ENCODE data around the gene WFDC2.

The WFDC2 gene

DNA sequence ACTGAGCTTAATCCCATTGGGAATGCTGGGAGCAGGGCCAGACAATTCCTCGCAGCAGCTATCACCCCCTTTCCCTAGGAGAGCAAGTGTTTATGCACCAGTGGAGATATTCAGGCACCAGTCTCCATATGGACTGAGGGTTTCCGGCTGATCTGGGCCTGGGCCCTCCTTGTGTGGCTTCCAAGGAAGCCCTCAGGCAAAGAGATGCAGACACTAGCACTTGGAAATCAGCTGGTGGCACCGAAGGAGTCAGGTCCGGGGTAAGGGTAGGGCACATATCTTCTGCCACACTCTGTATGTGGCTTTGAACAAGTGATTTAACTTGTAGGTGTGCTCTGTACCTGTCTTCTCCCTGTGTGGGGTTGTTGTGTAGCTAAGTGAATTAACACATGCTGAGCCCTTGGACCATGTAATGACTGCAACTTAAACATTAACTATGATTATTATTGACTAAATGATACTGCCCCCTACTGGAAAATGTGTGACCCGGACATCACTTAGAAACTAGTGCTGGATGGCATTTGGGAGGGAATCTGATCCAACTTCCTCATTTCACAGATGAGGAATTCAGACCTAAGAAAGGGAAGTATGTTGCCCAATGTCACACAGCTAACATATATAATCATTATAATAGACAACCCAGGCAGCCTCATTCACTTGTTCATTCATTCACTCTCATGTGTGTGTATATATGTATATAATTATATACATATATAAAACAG, 19.3 kb upstream of the WFDC2 start:
- Histone ChIP-seq H3F3A (ENCODE audit: insufficient read depth, low read length) (no peaks in the 10 kb centered on the region), H3K27me3 (replicated peaks; ENCODE audit: insufficient read depth, low read length) (no peaks in the 10 kb centered on the region), H3K4me3 (ENCODE audit: low read length) (no peak overlapping the region), H3K4me2 (ENCODE audit: low read depth, low read length) (no peak overlapping the region), H3K9me3 (replicated peaks; ENCODE audit: insufficient read depth, low read length) (no peaks in the 10 kb centered on the region), H3K4me1 (ENCODE audit: low read length) (peaks cover 18% of the 10 kb centered on the region), H2AFZ (ENCODE audit: low read length) (no peak overlapping the region), H4K20me1 (ENCODE audit: insufficient read depth, low read length) (no peaks in the 10 kb centered on the region), H3K9me2 (replicated peaks; ENCODE audit: insufficient read depth, low read length) (no peaks in the 10 kb centered on the region), H3K27ac (ENCODE audit: low read length) (no peak overlapping the region), H3K79me2 (ENCODE audit: low read length) (no peaks in the 10 kb centered on the region), H3K36me3 (replicated peaks; ENCODE audit: insufficient read depth, low read length) (no peaks in the 10 kb centered on the region), H3K9ac (ENCODE audit: low read length) (no peak overlapping the region)
- DNase-seq: peak; percentile 44
- TF ChIP-seq, protein P1, sequence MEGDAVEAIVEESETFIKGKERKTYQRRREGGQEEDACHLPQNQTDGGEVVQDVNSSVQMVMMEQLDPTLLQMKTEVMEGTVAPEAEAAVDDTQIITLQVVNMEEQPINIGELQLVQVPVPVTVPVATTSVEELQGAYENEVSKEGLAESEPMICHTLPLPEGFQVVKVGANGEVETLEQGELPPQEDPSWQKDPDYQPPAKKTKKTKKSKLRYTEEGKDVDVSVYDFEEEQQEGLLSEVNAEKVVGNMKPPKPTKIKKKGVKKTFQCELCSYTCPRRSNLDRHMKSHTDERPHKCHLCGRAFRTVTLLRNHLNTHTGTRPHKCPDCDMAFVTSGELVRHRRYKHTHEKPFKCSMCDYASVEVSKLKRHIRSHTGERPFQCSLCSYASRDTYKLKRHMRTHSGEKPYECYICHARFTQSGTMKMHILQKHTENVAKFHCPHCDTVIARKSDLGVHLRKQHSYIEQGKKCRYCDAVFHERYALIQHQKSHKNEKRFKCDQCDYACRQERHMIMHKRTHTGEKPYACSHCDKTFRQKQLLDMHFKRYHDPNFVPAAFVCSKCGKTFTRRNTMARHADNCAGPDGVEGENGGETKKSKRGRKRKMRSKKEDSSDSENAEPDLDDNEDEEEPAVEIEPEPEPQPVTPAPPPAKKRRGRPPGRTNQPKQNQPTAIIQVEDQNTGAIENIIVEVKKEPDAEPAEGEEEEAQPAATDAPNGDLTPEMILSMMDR (IDR thresholded peaks at IDR 0.05; ENCODE audit: low read length): peak; percentile 78
- no peak for TF ChIP-seq EZH2 (optimal IDR thresholded peaks at IDR 0.05; ENCODE audit: low read depth, low read length)
- TF ChIP-seq EZH2phosphoT487 (IDR thresholded peaks at IDR 0.05; ENCODE audit: low read length): no peak

DNA sequence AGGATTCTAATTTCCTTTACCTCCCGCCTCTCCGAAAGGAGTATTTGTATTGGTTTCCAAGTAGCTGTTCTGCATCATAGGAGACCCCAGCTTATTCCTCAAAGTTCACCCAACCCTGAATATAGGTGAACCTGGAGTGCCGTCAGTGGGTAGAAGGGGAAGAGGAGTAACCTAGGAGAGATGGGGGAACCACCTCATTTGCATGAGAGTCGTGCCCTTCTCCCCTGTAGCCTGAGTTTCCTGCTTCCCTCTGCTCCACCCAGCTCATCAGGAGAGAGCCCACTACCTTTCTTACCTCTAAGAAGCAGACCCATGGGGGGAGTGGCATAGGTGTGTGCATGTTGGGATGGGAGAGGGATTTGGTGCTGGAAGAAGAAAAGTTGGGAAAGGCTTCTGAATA, 17.3 kb upstream of the WFDC2 start:
- Histone ChIP-seq H3K36me3 (replicated peaks; ENCODE audit: insufficient read depth, low read length) (no peaks in the 10 kb centered on the region), H3K4me1 (ENCODE audit: low read length) (peaks cover 18% of the 10 kb centered on the region), H3K9me2 (replicated peaks; ENCODE audit: insufficient read depth, low read length) (no peaks in the 10 kb centered on the region), H2AFZ (ENCODE audit: low read length) (no peak overlapping the region), H3K79me2 (ENCODE audit: low read length) (no peaks in the 10 kb centered on the region), H3F3A (ENCODE audit: insufficient read depth, low read length) (no peaks in the 10 kb centered on the region), H4K20me1 (ENCODE audit: insufficient read depth, low read length) (no peaks in the 10 kb centered on the region), H3K9me3 (replicated peaks; ENCODE audit: insufficient read depth, low read length) (no peaks in the 10 kb centered on the region), H3K4me2 (ENCODE audit: low read depth, low read length) (no peak overlapping the region), H3K27ac (ENCODE audit: low read length) (no peak overlapping the region), H3K27me3 (replicated peaks; ENCODE audit: insufficient read depth, low read length) (no peaks in the 10 kb centered on the region), H3K9ac (ENCODE audit: low read length) (no peak overlapping the region), H3K4me3 (ENCODE audit: low read length) (no peak overlapping the region)
- DNase-seq: no peak
- TF ChIP-seq, protein P1 (IDR thresholded peaks at IDR 0.05; ENCODE audit: low read length): no peak
- TF ChIP-seq EZH2phosphoT487 (IDR thresholded peaks at IDR 0.05; ENCODE audit: low read length): no peak
- TF ChIP-seq EZH2 (optimal IDR thresholded peaks at IDR 0.05; ENCODE audit: low read depth, low read length): no peak

DNA sequence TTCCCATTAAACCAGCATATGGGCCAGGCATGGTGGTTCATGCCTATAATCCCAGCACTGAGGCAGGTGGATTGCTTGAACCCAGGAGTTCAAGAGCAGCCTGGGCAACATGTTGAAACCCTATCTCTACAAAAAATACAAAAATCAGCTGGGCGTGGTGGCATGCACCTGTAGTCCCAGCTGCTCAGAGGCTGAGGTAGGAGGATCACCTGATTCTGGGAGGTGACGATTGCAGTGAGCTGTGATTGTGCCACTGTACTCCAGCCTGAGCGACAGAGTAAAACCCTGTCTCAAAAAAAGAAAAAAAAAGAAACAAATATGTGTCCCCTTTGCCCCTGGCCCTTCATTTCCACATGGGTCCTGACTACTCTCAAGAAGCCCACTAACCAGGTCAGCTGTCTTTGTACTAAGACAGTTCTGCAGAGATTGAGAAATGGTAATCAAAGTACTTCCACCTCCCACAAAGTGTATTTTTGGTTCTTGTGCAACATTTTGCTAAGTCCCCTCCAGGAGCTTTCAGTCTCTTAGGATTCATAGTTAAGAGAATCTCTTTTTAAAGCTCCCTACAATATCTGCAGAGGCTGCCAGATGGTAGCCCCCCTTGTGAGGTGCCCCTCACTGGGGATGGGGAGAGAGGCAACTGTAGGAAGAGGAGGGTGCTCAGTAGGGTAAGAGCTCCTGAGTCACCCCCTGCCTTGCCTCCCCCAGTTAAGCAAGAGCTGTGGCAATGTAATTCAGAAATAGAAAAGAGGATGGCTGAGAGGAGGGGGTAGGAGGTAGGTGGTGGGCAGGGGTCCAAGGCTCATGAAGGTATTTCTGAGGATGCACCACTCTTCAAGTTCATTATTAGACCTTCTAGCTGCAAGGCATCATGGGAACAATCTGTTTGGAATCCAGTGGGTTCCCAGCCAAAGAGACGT, 16.5 kb upstream of the WFDC2 start:
- Histone ChIP-seq H3K9me3 (replicated peaks; ENCODE audit: insufficient read depth, low read length) (no peaks in the 10 kb centered on the region), H3K27me3 (replicated peaks; ENCODE audit: insufficient read depth, low read length) (no peaks in the 10 kb centered on the region), H4K20me1 (ENCODE audit: insufficient read depth, low read length) (no peaks in the 10 kb centered on the region), H2AFZ (ENCODE audit: low read length) (no peak overlapping the region), H3K27ac (ENCODE audit: low read length) (no peak overlapping the region), H3K9me2 (replicated peaks; ENCODE audit: insufficient read depth, low read length) (no peaks in the 10 kb centered on the region), H3K79me2 (ENCODE audit: low read length) (no peaks in the 10 kb centered on the region), H3F3A (ENCODE audit: insufficient read depth, low read length) (no peaks in the 10 kb centered on the region), H3K4me1 (ENCODE audit: low read length) (peaks cover 18% of the 10 kb centered on the region), H3K9ac (ENCODE audit: low read length) (no peak overlapping the region), H3K4me3 (ENCODE audit: low read length) (no peak overlapping the region), H3K36me3 (replicated peaks; ENCODE audit: insufficient read depth, low read length) (no peaks in the 10 kb centered on the region), H3K4me2 (ENCODE audit: low read depth, low read length) (no peak overlapping the region)
- TF ChIP-seq EZH2phosphoT487 (IDR thresholded peaks at IDR 0.05; ENCODE audit: low read length) (no peak), EZH2 (optimal IDR thresholded peaks at IDR 0.05; ENCODE audit: low read depth, low read length) (no peak)
- TF ChIP-seq, protein P1 (IDR thresholded peaks at IDR 0.05; ENCODE audit: low read length): no peak
- DNase-seq: no peak

Data from MM.1S (cell line).